ENCODE results near the gene BPIFB2.

BPIFB2 gene

DNA sequence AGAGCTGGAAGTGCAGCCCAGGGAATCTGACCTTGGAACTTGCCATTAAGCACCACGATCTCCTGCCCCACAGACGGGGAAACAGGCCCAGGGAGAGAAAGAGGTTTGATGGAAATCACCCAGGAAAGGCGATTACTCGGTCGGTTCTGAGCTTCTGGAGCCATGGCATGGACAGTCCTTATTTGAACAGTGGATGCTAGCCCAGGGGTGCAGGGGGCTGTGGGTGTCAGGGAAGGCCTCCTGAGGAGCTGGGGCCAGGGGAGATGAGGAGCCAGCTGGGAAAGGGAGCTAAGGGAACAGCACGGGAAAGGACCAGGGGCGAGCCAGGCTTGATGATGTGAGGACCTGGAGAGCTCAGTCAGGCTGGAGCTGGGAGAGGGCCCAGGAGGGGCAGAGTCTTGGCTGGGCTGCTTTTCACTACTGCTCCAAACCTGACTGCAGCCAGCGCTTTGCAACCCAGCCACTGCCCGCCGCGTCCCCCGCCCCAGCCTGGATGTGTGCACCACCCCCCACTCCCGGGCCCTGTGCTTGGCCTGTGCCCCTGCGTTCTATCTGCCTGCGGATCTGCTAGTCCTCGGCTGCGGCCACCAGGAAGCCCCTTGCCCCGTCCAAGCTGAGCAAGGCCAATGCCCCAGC lies 21.1 kb upstream of the BPIFB2 start:
- DNase-seq, result no peak

DNA sequence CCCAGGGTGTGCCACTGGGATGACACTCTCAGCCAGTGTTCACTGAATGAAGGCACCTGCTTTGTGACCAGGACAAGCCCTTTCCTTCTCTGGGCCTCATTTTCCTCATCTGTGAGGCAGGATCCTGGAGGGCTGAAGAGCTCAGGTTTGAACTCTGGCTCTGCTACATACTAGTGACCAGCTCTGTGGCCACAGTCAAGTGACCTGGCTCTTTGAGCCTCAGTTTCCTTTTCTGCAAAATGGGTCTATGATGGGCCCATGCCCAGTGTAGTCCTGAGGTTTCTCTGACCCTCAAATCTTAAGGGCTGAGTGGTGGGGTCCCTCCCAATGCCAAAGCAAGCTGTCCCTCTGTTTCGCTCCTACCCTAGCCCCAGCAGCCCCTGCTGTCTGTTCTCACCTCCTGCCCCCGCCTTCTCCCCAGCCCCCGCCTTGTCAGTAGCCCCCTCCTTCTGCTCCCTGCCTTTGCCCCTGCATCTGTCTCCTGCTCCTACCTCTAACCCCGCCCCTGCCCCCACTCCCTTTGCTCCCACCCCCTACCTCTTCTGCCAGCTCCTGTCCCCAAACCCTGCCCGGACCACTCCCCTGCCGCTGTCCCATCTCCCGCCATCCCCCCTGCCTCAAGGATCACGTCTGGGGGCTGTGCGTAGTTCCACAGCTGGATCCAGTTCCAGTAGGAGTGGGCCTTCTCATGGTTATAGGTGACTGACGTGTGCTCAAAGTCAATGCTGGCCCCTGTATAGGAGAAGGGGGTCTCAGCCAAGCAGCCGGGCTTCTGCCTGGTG lies 20.3 kb upstream of the BPIFB2 start:
- DNase-seq, result no peak

DNA sequence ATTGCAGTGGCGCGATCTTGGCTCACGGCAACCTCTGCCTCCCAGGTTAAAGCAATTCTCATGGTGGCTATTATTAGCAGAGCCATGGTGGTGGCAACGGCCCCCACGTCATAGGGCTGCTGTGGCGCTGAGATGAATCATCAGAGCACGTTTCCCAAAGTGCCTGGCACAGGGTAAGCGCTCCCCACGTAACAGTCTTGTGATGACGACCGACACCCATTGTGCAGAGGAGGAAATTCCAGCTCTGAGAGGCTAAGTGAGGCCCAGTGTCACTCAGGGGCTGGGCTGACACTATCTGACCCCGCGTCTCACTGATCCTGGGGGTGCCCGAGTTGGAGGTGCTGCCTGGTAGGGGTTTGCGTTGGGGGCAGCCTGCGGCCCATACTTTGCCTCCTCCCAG lies 19.5 kb upstream of the BPIFB2 start:
- no peak for DNase-seq

- DNase-seq, result no peak
Observed at GRCh38 chr20:32989507-32990283, 17.8 kb upstream of the BPIFB2 start.

- no peak for DNase-seq
Observed at GRCh38 chr20:32990426-32990825, 17.1 kb upstream of the BPIFB2 start.

DNA sequence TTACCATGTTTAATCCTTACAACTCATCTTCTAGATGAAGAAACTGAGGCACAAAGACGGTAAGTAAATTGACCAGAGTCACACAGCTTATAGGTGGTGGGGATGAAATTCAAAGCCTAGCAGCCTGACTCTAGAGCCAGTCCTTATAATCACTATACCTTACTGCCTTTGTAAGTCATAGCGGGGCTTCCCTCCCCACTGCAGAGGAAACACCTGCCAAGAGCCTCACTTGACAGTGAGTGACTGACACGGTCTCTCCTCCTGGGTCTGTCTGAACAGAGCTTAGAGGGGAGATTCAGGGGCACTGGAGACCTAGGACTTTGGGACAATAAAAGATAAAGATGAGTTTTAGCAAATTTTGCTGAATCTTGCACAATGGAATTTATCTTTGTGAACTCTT lies 16.1 kb upstream of the BPIFB2 start:
- DNase-seq, result no peak

- no peak for DNase-seq
Observed at GRCh38 chr20:32991792-32992641, 15.5 kb upstream of the BPIFB2 start.

GRCh38 chr20:32993496-32994050 lies 13.9 kb upstream of the BPIFB2 start:
- DNase-seq, result no peak

DNA sequence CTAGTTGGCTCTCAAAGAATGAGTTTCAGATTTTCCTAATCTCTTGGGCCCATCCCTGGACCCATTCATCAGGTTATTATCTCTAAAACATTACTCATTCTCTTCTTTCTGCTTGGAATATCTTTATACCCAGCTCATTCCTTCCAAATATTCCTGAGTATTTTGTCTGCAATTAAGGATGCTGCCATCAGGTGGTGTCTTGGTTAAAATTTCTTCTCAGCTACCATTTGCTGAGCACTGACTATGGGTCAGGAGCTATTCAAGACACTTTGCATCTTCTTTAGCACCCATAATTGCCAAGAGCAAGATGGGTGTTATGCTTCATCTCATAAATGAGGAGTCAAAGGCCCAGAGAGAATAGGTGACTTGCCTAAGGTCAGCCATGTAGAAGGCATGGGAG lies 11.7 kb upstream of the BPIFB2 start:
- no peak for DNase-seq

- no peak for DNase-seq
Observed at GRCh38 chr20:32997431-32997830, 10.1 kb upstream of the BPIFB2 start.

DNA sequence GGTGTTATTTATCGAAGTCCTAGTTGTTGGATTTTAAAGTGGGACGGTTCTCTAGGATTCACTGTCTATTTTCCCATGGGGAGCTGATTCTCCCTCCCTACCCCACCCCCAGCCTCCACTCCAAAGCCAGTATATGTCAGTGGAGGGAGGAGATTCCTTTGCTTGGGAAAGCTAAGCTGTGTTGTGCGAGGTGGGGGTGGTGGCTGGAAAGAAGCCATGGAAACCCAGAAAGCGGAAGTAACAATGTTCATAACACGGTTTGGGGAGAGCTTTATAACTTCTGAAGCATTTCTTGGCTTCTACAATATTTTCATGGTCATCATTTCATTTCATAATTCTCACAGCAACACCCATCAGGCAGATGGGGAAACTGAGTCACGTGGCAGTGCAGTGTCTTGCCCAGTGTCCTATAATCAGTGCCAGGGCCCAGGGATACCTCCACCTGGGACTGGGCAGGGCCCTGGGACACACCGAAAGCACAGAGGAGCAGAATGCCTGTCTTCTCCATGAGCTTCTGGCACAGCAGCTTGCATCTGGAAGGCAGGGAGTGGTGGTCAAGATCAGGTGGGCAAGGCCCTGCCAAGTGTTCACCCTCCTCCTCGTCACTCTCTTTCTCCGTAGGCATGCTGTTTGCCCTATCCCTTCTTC lies 7.8 kb upstream of the BPIFB2 start:
- DNase-seq, result no peak

DNA sequence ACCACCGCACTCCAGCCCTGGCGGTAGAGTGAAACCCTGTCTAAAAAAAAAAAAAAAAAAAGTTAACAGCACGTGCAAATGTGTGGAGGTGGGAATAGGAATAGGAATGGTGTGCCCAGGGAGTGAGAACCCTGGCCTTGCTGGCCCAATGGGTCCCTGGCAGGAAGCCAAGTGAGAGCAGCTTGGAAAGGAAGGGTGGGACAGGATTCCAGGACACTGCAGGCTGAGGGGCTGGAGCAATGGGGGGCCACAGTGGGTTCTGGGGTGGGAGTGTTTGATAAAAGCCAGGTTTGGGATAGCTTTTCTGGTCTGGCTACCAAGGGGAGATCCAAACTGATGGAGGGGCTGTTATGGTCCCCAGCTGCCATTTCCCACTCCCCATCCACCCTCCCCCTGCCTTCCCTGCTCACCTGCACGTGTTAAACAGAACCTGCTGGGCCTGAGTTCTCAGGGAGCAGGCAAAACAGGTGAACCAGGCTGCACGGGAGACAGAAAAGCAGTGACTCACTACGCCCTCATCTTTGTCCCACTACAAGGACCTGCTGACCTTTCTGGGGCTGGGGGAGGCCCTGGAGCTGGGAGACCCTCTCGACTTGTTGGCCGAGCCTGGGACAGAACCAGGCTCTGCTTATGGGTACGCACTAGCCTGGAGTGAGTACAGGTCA lies 6.6 kb upstream of the BPIFB2 start:
- no peak for DNase-seq

DNA sequence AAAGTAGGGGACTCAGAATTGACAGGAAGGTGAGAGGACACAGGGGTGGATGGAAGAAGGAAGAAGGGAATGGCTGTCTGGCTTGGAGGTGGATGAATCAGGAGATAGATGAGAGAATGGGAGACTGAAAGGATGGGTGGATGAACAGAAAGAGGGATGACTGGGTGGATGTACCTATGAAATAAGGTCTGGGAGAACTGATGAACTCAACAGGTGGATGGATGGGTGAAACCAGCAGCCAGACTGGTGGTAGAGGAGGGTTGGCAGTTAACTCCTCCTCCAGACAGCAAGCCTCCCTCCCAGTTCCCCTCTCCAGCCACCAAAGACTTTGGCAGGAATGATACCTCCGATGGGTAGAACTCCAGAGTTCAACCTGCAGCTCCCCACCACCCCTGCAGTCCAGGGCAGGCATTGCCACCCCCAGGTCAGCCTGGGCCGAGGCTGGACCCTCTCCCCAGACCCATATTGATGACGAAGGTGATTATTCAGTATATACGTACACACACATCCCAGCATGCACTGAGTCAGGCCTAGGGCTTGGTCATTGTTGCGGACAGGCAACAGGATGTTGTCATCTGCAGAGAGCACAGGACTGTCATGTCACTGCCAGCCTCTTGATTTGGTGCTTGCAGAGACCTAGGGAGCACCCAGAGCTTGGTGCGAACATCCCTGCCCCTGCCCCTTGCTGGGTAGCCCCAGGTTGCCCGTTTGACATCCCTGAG lies 5.3 kb upstream of the BPIFB2 start:
- no peak for DNase-seq

DNA sequence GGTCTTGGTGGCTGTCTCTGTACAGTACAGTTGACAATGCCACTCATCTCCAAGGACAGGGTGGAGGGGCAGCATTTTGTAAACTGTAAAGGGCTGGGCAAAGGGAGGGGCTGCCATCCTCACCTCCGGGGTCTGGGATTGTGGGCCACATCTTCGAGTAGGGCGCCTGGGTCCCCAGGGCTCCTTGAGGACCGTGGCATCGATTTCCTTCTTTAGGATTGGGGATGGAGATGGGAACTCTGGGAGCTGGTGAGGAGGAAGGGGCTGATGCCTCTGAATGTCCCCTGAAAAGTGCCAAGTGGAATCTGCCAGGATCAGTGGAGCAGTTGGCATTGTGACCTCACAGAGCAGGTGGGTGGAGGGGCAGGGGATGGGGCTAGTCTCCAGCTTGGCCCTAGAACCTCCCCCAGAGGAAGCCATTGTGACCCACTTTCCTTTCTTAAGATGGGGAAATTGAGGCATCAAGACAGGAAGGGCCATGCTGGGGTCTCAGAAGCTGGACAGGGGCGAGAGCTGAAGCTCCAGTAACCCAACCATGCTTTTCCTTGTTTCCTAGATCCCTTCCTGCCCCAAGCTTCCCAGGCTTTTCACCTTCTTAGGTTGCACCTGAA lies 3.3 kb upstream of the BPIFB2 start, which contains the start of gene SUN5:
TSS of gene SUN5 (minus strand) at position 293 of the 611 bp plus-strand sequence. CDS start at position 200, 93 bp downstream.
- no peak for DNase-seq

- no peak for DNase-seq
Observed at GRCh38 chr20:33005132-33005566, 2.4 kb upstream of the BPIFB2 start.

DNA sequence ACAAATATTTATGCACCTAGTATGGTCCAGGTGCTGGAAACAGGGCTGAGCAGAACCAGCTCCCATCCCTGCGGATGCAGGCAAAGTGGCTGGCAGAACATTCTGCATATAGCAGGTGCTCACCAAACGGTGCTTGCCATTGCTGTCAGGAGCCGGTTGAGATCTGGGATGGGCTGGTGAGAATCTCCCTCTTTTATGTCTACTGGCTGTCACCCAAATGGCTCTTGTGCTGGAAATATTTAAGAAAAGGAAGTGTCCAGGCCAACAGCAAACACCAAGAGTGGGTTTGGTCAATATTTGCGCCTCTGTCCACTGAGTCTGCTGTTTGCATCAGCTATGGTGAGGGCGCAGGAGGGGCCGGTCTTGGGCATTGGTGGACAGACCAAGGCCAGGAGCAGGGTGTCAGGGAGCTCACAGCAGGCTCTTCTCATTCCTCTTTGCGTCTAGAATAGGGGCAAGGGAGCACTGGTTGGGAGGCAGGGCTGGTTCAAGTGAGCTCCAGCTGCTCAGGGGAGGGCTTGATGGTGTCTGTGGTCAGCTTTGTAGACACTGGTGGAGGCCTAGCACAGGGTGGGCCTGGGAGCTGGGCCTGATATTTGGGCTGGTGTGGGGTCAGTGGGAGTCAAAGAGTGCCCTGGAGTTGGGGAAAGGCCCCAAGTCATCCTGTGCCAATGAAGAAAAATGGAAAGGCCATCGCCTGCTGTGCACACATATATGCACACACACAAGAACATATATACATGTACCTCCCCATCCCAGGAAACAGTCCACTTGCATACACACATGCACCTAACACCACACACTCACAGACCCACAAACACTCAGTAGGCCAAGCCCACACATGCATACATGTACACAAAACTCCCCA lies 1.4 kb upstream of the BPIFB2 start:
- DNase-seq, result no peak

DNA sequence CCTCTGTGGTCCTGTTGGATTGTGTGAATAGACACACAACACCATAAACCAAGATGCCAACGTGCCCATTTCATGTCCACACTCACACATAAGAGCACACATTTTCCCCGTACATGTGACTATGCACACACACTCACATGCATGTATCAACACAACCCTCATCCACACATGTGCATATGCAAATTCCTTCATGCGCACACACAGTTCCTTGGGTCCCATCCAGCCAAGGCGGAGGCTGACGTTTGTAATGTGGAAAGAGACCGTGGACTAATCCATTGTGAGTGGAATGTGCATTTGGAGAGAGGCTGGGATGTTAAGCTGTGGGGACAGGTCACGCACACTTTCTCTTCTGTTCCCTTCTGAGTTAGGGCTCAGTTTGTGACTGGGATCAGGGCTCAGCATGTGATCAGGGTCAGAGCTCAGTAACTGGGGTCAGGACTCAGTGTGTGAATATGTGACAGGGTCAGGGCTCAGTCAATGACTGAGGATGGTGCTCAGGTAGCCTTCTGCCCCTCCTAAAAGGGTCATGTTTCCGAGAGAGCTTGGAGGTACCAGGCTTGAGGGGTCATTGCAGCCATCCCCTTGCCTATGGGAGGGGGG lies 628 bp upstream of the BPIFB2 start:
- no peak for DNase-seq

GRCh38 chr20:33008336-33009213 lies 1.1 kb downstream of the BPIFB2 start:
- no peak for DNase-seq

Data from eye (tissue), 1 donor.